Astrocyte (in vitro differentiated cells and primary cell): ENCODE results near the gene KIAA1217. TPM values are rescaled to one million over a fixed set of nuclear protein-coding genes. Genes with fewer than 3 reads are reported as not detected.

ENCODE experiments used
- DNase-seq: peaks from one replicate; pipeline ENCODE4 v3.0.0-alpha.2; 2010; ENCODE audit warnings: low read depth
- FAIRE-seq: peaks from 2 replicates; lab custom pipeline; 2011; peaks lifted over from hg19 to GRCh38; lab: Jason Lieb, UNC
- H2AFZ ChIP-seq: 2 replicates; pipeline ENCODE4 v1.6.0; 2012; ENCODE audit warnings: low read depth, low read length, inconsistent platforms
- H3K27ac ChIP-seq: 2 replicates; pipeline ENCODE4 v1.5.1; 2011; ENCODE audit warnings: low read depth, low read length, inconsistent platforms
- H3K27me3 ChIP-seq: 2 replicates; pipeline ENCODE4 v1.6.0; 2011; ENCODE audit warnings: low read length, inconsistent platforms; ENCODE audit not compliant: insufficient read depth
- H3K36me3 ChIP-seq: 2 replicates; pipeline ENCODE4 v1.5.1; 2011; ENCODE audit warnings: low read length, inconsistent platforms; ENCODE audit not compliant: insufficient read depth
- H3K4me1 ChIP-seq: 2 replicates; pipeline ENCODE4 v1.5.1; 2011; ENCODE audit warnings: low read length, inconsistent platforms; ENCODE audit not compliant: insufficient read depth
- H3K4me2 ChIP-seq: 2 replicates; pipeline ENCODE4 v1.6.0; 2012; ENCODE audit warnings: low read length, inconsistent platforms
- H3K4me3 ChIP-seq: 2 replicates; pipeline ENCODE4 v1.5.1; 2011; ENCODE audit warnings: low read depth, mild to moderate bottlenecking, low read length, inconsistent platforms; ENCODE audit not compliant: insufficient read depth
- H3K79me2 ChIP-seq: 2 replicates; pipeline ENCODE4 v1.6.0; 2012; ENCODE audit warnings: mild to moderate bottlenecking, low read length, inconsistent platforms; ENCODE audit not compliant: insufficient read depth
- H3K9ac ChIP-seq: 2 replicates; pipeline ENCODE4 v1.6.0; 2012; ENCODE audit warnings: mild to moderate bottlenecking, low read length, inconsistent platforms
- H3K9me3 ChIP-seq: 2 replicates; pipeline ENCODE4 v1.5.1; 2012; ENCODE audit warnings: low read depth, mild to moderate bottlenecking, low read length, inconsistent platforms; ENCODE audit not compliant: insufficient read depth
- H4K20me1 ChIP-seq: 2 replicates; pipeline ENCODE4 v1.6.0; 2012; ENCODE audit warnings: low read length, inconsistent platforms; ENCODE audit not compliant: insufficient read depth
- H3K27ac Mint-ChIP-seq: one replicate; pipeline ENCODE4 v1.8.0; 2021; ENCODE audit warnings: mild to moderate bottlenecking, mixed read lengths; ENCODE audit not compliant: unreplicated experiment
- H3K27me3 Mint-ChIP-seq: one replicate; pipeline ENCODE4 v1.8.0; 2021; ENCODE audit warnings: low read depth, mixed read lengths; ENCODE audit not compliant: unreplicated experiment
- H3K36me3 Mint-ChIP-seq: one replicate; pipeline ENCODE4 v1.8.0; 2021; ENCODE audit warnings: low read depth, mixed read lengths; ENCODE audit not compliant: unreplicated experiment
- H3K4me1 Mint-ChIP-seq: one replicate; pipeline ENCODE4 v1.8.0; 2021; ENCODE audit warnings: low read depth, mixed read lengths; ENCODE audit not compliant: unreplicated experiment
- H3K4me3 Mint-ChIP-seq: one replicate; pipeline ENCODE4 v1.8.0; 2021; ENCODE audit warnings: mild to moderate bottlenecking, moderate library complexity, mixed read lengths; ENCODE audit not compliant: unreplicated experiment
- H3K9me3 Mint-ChIP-seq: one replicate; pipeline ENCODE4 v1.8.0; 2021; ENCODE audit warnings: mild to moderate bottlenecking, mixed read lengths; ENCODE audit not compliant: unreplicated experiment
- EZH2 ChIP-seq: IDR thresholded peaks from 2 replicates; pipeline ENCODE4 v1.6.1; 2012; ENCODE audit warnings: mild to moderate bottlenecking, low read length, inconsistent platforms; ENCODE audit not compliant: insufficient read depth
- total RNA-seq: library from RNA; stranded (reverse); gene quantifications from 2 replicates; pipeline ENCODE4 v1.2.1, GENCODE V29; 2021
- TF ChIP-seq, protein P1 (sequence below): IDR thresholded peaks from 2 replicates; pipeline ENCODE4 v1.5.1; 2011; ENCODE audit warnings: low read depth, mild to moderate bottlenecking, inconsistent platforms, low read length, moderate library complexity; ENCODE audit not compliant: insufficient read depth

Gene KIAA1217
- total RNA-seq, 1 donor from 2014 or later = 31.8 TPM

DNA sequence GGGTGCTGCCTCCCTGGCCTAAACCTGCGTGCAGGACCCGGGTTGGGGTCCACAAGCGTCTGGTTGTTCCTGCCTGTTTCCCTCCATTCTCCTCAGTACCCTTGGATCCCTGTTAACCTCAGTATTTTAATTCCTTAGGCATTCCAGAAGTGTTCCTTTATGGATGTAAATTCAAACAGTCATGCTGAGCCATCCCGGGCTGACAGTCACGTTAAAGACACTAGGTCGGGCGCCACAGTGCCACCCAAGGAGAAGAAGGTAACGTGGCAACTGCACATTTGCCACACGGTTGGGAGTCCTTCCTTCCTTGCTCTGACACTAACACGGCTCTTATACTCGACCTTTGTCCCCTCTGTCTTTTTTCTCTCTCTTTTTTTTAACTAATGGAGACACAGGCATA is 327.7 kb downstream of the KIAA1217 start:
- no peaks in the 10 kb centered on the region for H4K20me1 ChIP-seq
- H3K36me3 Mint-ChIP-seq = peaks cover 35% of the 10 kb centered on the region
- H3K27ac Mint-ChIP-seq = no peak overlapping the region
- H3K27me3 Mint-ChIP-seq = no peaks in the 10 kb centered on the region
- H3K27ac ChIP-seq = no peak overlapping the region
- H3K27me3 ChIP-seq = no peaks in the 10 kb centered on the region
- H3K4me2 ChIP-seq = no peak overlapping the region
- no peaks in the 10 kb centered on the region for H3K4me1 Mint-ChIP-seq
- TF ChIP-seq EZH2 = no peak
- TF ChIP-seq, protein P1, sequence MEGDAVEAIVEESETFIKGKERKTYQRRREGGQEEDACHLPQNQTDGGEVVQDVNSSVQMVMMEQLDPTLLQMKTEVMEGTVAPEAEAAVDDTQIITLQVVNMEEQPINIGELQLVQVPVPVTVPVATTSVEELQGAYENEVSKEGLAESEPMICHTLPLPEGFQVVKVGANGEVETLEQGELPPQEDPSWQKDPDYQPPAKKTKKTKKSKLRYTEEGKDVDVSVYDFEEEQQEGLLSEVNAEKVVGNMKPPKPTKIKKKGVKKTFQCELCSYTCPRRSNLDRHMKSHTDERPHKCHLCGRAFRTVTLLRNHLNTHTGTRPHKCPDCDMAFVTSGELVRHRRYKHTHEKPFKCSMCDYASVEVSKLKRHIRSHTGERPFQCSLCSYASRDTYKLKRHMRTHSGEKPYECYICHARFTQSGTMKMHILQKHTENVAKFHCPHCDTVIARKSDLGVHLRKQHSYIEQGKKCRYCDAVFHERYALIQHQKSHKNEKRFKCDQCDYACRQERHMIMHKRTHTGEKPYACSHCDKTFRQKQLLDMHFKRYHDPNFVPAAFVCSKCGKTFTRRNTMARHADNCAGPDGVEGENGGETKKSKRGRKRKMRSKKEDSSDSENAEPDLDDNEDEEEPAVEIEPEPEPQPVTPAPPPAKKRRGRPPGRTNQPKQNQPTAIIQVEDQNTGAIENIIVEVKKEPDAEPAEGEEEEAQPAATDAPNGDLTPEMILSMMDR = no peak
- H2AFZ ChIP-seq = no peak overlapping the region
- H3K9me3 Mint-ChIP-seq = no peaks in the 10 kb centered on the region
- H3K79me2 ChIP-seq = no peaks in the 10 kb centered on the region
- FAIRE-seq (no peak), DNase-seq (no peak)
- H3K36me3 ChIP-seq = peaks cover 42% of the 10 kb centered on the region
- no peaks in the 10 kb centered on the region for H3K9me3 ChIP-seq
- H3K4me3 Mint-ChIP-seq = no peak overlapping the region
- no peaks in the 10 kb centered on the region for H3K4me1 ChIP-seq
- H3K4me3 ChIP-seq = no peak overlapping the region
- H3K9ac ChIP-seq = no peak overlapping the region

DNA sequence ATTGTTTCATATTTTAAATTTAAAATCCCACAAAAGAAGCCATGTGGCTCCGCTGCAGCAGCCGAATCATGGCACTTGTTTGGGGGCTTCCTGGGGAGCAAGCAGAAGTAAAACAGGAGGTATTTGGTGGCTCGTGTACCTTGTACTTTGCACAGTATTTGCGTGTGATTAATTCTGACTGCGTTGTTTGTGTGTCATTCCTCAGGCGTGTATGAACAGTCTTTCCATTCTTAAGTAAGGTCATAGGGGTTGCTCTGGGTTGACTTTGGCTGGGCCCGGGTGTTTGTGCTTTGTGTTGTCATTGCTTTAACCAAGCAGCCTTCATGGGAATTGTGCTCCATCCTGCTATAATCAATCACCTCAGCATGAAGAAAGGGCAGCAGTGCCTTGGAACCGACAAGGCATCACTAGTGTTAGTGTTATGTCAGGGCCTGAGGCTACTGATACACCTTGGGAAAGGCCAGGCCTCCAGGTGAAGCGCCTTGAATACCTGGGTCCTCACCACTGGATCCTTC is 332.4 kb downstream of the KIAA1217 start:
- H3K36me3 Mint-ChIP-seq = peaks cover 39% of the 10 kb centered on the region
- TF ChIP-seq, protein P1 = no peak
- TF ChIP-seq EZH2 = no peak

More for the DNA sequence above, 332.4 kb downstream of the KIAA1217 start:
- Histone ChIP-seq H3K79me2 (no peaks in the 10 kb centered on the region), H3K9me3 (no peaks in the 10 kb centered on the region), H3K4me3 (no peak overlapping the region), H3K4me2 (no peak overlapping the region), H3K4me1 (no peaks in the 10 kb centered on the region), H4K20me1 (no peaks in the 10 kb centered on the region), H2AFZ (no peak overlapping the region), H3K36me3 (peaks cover 33% of the 10 kb centered on the region), H3K9ac (no peak overlapping the region), H3K27me3 (no peaks in the 10 kb centered on the region), H3K27ac (no peak overlapping the region)
- no peaks in the 10 kb centered on the region for H3K9me3 Mint-ChIP-seq
- no peak overlapping the region for H3K27ac Mint-ChIP-seq
- no peaks in the 10 kb centered on the region for H3K4me1 Mint-ChIP-seq
- H3K27me3 Mint-ChIP-seq = no peaks in the 10 kb centered on the region
- DNase-seq (no peak), FAIRE-seq (no peak)
- H3K4me3 Mint-ChIP-seq = no peak overlapping the region
